GM19351 (cell line): ENCODE measurements around the gene PASK.

ENCODE experiments used
- ATAC-seq: cut with Tn5 transposase; IDR thresholded peaks from one replicate; pipeline ENCODE4 v1.9.1; 2021; ENCODE audit warnings: mild to moderate bottlenecking, moderate library complexity; ENCODE audit not compliant: unreplicated experiment

Gene PASK

DNA sequence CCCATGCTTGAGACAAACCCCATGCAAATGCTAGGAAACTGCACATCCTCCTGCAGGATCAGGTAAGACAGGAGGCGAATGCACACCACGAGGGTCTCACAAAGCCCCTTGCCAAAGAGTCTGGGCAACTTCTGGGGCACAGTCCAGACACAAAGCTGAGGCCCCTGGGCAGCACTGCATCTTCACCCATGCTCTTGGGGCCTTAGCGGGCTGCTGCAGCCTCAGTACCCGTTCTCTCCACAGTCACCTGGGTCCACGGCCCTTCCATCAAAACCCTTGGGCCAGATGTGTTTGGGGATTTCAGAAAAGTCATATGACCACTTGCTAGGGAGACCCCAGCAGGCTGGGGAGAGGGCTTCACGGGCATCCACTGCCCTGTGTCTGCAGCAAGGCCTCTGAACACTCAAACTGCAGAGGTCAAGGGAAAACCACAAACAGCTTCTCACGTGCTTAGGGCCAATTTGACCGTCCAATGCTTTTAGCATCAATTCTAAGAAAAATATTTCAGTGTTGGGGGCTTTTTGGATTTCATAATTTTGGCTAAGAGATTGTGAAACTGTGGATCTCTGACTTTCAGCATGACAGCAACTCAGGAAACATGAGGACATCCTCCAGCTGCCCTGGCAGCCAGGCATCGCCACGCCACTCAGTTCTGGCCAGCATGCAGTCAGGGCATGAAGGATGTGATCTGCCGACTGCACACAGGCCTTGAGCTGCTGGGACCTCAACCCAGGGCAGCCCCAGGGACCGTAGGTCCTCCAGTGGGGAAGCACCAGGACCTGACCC, 20.0 kb downstream of the PASK start:
- no peak for ATAC-seq

DNA sequence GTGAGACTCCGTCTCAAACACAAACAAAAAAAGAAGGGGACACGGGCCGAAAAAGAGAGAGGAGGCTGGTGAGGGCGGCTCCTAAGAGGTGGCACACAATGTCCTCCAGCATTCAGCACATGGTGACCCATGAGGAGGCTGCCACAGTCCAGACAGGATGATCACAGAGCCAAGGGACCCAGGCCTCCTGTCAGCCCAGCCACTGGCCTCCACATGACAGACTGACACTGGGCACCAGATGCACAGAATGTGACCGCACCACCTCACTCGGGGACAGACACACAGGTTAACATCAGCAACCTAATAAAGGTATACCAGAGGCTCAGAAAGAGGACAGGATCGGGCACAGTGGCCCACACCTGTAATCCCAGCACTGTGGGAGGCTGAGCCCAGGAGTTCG, 21.0 kb downstream of the PASK start:
- ATAC-seq: no peak

DNA sequence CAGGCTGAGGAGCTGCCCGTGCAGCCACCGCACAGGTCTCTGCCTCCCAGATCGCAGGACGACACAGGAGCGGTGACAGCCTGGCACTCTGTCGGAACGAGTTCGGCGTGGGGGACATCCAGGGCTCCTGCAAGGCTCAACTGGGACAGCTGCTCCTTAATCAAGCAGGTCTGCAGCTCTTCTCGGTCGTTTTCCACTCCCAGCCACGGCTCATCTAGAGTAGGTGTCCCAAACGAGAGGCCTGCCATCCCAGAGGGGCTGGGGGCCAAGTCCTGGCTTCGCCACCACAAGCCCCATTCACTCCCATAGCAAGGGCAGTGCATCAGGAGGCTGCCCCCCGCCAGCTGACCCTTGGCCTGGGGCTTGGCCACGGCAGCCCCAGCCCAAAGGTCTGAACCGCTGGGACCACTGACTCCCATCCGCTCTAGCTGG, 22.5 kb downstream of the PASK start:
- ATAC-seq: no peak

DNA sequence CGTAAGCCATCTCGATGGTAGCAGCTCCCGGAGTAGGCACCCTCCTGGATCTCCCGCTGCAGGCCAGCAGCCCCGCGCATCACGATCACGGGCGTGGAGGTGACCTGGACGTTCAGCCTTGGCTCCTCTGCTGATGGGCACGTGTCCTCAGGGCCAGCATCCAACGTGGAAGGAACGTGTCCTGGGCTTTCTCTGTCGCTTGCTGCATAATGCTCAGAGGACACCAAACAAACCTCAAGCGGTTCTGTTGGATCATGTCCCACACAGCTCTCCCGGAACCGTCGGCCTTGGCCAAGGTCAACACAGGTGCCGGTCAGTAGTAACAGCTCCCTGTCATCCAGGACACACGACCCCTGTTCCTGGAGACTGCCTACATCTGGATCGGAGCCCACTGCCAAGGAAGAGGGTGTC, 23.1 kb downstream of the PASK start:
- ATAC-seq: no peak

DNA sequence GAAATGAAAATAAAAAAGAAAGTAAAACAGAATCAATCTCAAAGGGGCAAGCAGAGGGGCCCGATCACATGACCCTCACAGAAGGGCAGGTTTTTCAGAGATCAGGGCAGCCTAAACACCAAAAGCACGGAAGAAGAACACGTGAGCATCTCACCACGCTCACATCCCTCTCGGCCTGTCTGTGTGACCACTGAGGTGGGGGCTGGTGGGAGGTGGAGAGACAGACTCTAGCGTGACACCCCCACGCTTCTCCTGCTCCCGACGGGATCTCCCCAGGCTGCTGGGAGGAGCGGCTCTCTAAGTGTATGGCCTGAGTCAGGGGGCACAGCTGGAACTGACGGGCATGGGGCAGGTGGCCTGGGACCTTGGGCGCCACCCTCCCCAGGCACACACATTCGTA, 23.6 kb downstream of the PASK start:
- no peak for ATAC-seq

DNA sequence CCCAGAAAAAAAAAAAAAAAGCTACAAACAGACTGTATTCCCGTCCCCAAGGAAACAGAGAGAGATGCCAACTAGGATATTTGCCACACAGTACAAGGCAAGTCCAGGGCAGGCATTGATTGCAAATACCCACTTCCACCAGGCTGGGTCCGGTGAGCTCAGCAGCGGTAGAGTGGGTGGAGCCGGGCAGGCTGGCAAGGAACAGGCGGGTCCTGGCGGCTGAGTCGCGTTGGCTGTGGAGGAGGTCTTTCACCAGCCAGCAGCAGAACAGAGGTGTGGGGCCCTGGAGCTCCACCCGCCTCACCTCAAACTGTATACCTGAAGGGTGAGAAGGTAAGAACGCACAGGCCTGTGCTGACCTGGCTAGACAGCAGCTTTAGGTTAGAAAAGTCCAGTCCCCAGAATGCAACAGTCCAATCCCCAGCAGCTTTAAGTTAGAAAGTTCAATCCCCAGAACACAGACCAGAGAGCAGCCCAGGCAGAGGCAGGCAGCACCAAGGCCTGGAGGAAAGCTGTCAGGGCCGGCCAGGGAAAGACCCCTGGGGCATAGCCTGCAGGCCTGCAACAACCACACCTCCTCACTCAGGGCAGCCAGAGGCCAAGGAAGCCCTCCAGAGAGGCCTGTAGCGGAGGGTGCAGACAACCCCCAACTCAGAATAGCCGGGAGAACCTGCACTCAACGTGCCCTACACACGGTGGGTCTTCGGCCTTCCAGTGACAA, 25.3 kb downstream of the PASK start:
- no peak for ATAC-seq

DNA sequence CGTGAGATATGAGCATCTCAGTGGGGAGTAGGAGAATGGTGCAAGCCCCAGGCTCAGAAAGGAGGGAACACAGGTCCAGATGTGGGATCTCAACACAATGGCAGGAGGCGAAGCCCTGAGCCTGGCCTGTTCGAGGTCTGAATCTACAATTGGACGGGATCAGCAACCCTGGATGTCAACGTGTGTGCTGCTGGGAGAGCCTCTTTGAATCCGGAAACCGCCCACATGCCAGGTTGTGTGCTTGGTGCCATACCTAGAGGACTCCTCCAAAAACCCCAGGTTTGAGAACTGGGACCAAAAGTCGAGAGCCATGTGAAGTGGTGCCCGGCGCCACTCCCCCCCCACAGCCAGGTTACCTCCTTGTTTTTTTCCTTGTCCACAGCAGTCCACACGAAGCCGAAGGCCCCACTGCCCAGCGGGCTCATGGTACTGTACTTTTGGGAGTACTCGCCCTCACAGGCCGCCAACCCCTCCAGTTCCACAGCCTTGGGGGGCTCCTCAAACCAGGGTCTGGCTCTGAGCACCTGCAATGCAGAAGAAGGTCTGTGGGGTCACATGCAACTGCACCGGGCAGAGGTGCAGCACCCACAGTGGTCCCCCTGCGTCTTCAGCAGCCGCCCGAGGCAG, 26.8 kb downstream of the PASK start:
- ATAC-seq: no peak

DNA sequence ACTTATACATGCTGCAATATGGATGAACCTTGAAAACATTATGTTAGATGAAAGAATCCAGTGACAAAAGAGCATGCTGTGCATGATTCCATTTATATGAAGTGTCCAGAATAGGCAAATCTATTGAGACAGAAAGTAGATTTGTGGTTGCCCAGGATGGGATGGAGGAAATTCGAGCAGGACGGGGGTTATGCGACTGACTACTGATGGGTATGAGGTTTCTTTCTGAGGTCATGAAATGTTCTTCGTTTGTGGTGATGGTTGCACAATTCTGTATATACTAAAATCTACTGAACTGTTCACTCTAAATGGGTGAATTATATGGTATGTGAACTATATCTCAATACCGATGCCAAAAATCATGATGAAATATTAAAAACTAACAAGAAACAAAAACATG, 28.3 kb downstream of the PASK start:
- ATAC-seq: no peak

DNA sequence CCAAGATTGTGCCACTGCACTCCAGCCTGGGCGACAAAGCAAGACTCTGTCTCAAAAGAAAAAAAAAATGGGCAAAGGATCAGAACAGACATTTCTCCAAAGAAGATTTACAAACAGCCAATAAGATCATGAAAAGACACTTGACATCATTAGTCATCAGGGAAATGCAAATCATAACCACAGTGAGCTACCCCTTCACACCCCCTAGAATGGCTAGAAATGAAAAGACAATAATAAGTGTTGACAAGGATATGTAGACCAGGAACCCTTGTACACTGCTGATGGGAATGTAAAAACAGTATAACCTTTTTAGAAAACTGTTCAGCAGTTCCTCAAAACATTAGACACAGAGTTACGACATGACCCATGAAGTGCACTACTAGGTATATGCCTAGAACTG, 28.8 kb downstream of the PASK start:
- ATAC-seq: no peak

DNA sequence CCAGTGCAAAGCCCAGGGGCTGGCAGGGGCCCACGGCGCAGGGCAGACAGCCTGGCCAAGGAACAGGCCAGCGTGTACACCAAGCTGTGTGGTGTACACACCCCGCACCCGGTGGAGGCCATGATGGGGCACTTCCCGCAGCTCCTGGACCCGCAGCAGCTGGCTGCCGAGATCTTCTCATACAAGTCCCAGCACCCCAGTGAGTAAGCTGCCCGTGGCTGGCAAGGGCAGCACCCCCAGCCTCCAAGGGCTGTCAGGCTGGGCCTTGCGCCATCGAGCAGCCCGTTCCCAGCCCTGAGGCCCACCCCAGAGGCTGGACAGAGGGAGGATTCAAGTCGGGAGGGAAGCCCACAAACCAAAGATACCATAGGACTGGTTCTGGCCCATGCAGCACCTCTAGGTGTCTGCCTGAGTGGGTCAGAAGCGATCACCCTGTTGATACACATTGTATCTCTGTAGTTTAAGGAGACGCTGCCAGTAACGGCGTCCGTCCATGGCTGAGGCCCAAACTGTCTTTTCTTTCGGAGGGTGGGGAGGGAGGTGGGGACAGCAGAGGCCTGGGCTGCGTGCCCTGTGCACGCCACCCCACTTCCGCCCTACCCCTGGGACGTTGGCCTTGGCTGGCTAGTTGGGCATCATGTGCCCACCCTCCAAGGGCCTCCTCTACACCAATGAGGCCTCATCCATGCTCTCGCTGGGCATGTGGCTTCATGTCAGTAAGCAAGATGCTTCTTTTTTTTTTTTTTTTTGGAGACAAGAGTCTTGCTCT, 30.4 kb downstream of the PASK start:
- no peak for ATAC-seq

DNA sequence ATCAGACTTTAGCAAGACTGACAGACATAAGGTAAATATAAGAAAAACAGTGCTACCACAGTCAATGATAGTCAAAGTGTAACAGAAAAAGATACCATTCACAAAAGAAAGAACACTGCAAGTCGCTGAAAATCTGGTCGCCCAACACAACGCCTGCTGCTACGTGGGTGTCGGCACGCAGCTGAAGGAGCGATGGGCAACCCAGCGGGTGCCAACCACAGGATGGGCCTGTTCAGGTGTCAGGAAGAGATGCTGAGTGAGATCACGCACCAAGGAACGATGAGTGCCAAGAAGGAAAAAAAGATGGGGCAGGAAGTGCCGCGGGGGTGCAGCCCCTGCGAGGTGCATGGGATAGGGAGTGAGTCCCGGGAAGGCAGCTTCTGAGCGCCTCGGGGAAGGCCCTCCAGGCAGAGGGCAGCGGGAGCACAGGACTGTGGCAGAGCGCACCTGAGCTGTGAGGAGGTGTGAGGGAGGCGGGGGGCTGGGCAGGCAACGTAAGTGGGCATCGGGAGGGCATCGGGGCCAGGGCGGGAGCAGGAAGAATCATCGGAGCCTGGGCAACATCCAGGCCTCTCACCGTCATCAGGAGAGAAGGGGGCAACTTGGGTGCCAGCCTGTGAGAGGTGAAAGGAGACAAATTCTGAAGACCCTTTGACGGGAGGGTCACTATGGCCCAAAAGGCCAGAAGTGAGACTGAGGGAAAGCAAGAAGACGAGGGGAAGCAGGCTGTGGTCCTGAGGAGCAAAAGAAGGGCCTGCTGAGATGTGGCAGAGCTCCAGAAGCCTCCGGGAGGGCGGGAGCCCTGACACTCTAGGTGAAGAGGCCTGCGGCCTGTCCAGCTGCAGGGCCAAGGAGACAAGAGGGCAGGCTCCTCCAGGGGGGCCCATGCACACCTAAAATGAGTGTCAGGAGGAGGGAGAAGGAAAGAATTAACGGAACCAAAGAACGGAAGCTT, 32.4 kb downstream of the PASK start:
- ATAC-seq: no peak

DNA sequence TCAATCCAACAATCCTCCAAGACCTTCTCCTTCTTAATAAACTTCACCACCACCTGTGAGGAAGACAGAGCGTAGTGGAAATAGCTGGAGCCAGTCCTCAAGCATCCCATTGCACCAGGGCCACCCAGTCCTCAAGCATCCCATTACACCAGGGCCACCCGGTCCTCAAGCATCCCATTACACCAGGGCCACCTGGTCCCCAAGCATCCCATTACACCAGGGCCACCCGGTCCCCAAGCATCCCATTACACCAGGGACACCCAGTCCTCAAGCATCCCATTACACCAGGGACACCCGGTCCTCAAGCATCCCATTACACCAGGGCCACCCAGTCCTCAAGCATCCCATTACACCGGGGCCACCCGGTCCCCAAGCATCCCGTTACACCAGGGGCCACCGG, 33.9 kb downstream of the PASK start:
- no peak for ATAC-seq

DNA sequence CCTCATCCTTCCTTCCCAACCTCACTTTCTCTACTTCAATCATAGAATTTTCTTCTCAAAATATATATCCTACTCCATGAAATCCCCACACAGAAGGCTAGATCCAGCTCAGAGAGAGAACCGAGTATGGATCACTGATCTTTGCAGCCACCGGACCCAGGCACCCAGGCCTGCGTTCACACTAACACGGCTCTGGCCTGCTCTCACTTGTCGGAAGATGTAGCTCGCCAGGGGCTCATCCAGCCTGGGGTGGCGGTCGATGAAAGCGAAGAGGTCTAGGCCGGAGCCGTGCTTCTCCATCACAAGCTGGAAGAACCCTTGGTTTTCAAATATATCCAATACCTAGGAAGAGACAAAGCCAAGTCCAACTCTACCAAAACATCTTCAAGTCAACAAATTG, 34.4 kb downstream of the PASK start:
- ATAC-seq: no peak

DNA sequence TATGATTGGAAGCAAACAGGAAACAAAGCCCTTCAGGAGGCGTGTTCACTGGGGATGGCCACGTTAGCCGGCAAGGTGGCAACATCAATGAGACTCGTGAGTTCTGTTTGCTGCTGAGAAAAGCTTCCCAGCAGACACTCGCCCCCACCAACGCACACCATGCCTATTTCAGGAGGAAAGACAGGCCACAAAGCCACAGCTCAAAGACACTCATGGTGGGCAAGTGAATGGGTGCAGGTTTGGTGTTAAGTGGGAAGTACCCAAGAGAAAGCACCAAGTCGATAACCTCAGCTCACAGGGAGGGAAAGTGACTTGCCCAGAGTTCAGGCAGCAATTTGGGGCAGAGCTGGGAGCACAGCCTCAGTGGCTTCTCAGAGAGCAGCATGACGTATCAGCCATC, 36.7 kb downstream of the PASK start:
- no peak for ATAC-seq

DNA sequence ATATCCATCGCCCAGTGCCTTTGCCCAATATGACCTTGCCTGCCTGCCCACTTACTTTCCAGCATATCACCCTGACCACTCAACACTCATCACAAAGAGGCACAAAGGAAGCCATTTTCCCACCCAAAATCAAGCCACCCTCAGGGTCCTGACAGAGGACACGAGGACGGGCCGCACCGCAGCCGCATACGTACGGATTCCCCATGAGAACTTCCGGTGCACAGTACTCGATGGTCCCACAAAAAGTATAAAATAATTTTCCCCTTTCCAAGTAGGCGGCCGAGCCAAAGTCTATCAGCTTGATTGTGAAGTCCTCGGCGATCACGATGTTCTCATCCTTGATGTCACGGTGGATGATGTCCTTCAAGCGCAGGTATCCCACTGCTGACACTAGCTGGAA, 37.2 kb downstream of the PASK start:
- ATAC-seq: no peak

DNA sequence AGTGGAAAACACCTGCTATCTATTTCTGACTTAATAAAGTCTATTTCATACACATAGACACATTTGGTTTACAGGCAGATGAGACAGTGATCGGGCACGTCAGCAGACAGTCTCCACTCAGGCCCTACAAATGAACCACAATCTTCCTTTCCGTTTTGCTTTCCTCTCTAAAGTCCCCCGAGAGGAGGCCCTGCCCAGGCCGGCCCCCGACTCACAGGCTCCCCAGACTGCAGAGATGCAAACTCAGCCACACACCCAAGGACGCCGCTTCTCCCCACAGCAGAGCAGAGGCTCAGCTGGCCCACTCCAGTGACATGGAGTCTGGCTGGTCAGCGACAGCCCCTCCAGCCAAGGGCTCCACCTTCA, 37.8 kb downstream of the PASK start:
- ATAC-seq: peak; percentile 42

DNA sequence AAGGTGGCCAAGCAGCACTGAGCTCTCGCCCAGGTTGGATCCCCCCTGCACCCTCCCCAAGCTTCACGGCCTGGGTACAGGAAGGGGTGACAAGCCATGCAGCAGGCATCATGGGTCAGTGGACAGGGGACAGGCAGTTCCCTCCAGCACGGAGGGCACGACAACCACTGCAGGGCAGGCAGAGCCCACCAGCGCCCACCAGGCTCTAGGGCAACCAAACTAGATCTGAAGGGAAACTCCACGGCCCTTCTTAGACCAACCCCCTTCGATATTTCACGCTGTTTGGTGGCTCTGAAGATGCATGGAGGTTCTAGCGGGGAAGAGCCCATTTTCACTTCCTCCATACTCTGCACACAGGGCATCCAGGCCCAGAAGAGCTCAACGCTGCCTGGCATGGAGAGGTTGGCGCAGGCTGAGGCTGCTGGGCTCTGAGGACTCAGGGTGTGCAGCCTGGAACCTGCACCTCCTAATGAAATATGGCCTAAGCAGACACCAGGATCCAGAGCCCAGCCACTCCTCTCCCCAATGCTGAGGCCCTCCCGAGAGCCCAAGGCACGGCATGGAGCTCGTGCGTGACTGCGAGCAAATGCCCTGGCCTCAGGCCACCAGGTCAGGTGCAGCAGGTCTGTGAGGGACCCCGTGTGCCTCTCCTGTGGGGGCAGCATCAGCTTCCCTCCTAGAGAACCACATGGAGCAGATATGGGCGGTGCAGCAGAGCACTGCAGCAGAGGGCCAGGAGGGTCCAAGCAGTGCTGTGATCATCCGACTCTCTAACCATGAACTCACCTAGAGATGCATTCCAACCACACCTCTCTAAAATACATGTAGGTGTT, 38.4 kb downstream of the PASK start:
- peak; percentile 61 for ATAC-seq

DNA sequence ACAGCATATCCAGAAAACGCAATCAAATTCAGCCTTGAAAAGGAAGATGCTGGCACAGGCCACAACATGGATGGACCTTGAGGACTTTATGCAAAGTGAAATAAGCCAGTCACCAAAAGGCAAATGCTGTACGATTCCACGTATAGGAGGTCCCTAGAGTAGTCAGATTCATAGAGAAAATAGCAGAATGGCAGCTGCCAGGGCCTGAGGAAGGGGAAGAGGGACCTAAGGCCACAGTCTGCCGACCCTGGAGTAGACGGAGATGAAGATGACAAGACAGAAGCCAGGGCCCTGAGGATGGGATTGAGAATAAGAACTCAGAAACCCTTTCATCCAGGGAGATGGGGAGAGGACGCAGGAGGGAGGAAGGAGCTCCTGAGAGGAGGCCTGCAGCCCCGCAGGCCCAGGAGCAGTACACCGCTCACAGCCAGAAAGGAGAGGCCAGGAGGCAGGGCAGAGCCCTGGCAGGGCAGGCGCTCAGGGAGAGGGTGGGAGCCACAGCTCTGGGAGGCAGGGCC, 39.1 kb downstream of the PASK start:
- peak; percentile 10 for ATAC-seq
